Measurements from ENCODE around the gene CFAP410.
"Not testable (repeated sequence)": the region's sequence is repeated elsewhere in the genome, so short reads cannot be mapped to it uniquely, and the experiment has no call there.

CFAP410 gene

GRCh38 chr21:44296916-44297315 lies 42.3 kb downstream of the CFAP410 start:
- DNase-seq: no peak

DNA sequence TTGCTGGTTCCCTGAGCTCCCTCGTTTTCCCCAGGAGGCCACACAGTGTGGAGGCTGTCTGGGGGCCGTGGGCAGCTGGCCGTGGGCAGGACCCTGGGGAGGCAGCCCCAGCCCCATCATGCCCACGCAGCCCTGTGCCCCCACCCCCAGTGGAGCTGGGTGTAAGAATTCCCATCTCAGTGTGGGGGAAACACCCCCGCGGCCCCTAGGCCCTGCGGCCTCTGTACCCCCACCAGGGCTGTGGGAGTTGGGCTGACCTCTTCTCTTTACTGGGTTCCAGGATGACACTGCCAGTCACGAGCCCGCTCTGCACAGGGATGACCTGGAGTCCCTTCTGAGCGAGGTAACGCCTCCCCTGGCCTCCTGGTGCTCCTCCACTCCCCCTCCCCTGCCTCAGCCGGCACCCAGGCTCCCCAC lies 43.1 kb downstream of the CFAP410 start:
- no peak for DNase-seq

DNA sequence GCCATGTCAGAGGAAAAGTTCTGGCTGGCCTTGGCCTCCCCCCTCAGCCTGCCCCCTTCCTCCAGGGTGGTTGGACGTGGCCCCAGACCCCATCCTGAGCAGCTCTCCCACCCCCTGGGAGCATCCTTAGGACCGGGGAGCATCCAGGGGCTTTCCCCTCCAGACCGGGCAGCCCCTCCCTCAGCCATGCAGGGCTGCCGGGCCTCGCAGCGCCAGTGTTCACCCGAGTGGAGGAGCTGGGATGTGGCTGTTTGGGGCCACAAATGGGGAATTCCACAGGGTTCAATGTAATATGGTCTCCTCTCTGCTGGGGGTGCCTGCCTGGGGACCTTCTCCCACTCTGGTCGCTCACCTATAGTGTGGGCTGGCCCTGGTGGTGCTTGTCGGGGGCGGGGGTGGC lies 43.5 kb downstream of the CFAP410 start:
- no peak for DNase-seq

DNA sequence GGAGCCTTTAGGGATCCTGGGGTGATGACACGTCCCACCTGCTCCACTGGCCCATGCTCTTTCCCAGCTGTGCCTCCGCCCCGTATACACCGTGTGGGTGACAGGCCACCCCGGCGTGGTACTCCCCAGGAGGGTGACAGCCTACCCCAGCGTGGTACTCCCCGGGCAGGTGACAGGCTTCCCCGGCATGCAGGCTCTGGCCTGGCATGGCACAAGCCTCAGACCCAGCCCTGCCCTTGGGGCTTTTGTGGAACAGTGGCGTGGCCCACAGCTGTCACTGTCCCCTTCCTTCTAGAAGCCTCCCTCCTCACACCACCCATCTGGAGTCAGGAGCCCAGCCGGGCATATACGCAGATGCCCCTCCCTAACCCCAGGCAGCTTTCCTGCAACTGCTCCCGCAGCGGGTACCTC lies 44.0 kb downstream of the CFAP410 start:
- no peak for DNase-seq

DNA sequence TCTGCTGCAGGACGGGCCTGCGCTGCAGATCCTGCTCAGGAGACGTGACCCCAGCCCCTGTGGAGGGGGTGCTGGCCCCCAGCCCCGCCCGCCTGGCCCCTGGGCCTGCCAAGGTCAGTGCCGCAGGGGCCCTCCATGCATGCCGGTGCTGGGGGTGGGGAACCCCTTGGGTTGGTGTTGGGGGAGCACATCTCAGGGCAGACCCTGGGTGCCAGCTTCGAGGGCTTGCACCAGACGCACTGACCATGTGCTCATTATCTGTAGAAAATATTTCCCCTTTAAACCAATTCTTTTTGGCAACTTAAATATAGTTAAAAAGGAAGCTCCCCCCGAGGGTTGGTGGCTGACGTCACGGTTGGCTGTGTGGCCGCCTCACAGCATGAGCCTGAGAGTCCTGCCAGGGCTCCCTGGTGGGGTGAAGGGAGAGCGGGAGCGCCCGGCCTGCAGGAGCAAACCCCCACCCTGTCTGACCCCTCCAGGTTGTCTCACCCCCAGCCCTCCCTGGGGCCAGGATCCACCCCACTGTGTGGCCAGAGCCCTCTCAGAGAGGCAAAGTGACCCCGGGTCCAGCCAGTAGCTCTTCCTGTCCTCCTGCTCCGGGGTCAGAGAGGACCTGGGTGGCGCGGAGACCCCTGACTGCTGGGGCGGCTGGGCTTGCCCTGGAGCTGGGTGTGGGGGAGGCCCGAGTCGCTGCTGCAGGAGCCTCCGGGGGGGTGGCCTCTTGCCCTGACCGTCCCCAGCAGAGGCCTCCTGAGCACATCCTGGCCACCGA lies 44.6 kb downstream of the CFAP410 start:
- DNase-seq: no peak

GRCh38 chr21:44293551-44294231 lies 45.5 kb downstream of the CFAP410 start:
- DNase-seq: no peak

GRCh38 chr21:44292812-44293195 lies 46.4 kb downstream of the CFAP410 start:
- DNase-seq: no peak

DNA sequence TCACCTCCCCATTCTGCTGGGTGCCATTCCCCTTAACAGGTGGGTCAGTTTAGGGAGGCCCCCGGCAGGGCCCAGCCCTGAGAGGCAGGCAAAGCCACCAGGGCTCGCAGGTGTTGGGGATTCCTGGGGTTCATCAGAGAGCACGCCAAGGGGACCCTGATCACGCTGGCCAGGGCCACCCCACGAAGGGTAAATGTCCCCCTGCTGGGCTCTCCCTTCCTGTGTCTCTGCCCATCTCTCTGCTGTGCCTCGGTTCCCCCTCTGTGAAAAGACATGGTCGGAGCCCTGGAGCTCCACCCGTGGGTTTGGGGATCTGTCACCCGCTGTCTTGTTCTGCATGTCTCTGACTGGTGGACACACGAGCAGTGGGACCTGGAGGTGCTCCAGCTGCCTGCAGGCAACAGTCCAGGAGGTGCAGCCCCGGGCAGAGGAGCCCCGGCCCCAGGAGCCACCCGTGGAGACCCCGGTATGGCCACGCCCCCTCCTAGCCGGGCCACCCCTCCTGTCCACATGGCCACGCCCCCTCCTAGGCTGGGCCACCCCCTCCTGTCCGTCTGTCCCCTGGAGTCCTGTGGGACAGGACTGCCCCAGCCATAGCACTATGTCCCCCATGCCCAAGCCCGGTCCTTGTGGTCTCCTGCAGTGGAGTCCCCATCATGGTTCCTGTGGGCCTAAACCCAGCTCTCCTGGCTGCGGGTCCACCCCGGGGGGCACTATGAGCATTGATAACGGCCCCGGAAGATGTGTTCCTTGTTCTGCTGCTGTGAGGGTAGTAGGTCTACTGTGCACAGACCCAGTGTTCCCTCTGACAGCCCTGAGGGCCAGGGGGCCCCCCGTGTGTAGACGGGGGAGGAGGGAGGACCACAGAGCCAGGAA lies 47.0 kb downstream of the CFAP410 start:
- DNase-seq: no peak

- DNase-seq: no peak
These were observed 47.9 kb downstream of the CFAP410 start for GRCh38 chr21:44291078-44291935.

DNA sequence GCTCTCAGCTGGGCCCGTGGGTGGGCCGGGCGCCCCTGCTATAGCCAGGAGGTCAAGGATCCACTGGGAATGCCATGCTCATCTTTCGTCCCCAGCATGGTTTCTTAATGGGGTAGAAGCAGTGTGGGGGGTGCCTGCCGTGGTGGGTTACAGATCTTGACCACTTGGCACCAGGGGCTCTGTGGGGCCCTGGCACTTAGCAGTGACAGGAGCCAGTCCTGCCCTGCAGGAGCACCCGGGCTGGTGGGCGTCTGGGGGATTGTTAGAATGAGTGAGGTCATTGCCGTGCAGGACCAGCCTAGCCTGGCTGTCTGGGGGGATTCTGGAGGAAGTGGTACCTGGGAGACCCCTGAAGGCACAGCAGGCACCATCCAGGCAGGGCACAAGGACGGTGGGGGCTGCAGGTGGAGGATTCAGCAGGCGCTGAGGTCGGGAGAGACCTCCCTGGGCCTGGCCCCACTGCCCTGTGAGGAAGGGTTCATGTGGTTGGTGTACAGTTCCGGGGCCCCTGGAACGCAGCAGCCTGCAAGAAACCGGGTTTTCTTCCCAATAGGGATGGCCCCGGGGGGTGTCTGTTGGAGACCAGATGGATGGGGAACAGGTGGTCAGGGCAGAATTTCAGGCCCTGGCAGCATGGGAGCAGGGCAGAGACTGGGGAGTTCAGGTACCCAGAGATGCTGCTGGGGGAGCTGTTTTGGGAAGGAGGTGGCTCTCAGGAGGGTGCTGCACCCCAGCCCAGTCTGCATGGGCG lies 48.7 kb downstream of the CFAP410 start:
- DNase-seq: no peak

DNA sequence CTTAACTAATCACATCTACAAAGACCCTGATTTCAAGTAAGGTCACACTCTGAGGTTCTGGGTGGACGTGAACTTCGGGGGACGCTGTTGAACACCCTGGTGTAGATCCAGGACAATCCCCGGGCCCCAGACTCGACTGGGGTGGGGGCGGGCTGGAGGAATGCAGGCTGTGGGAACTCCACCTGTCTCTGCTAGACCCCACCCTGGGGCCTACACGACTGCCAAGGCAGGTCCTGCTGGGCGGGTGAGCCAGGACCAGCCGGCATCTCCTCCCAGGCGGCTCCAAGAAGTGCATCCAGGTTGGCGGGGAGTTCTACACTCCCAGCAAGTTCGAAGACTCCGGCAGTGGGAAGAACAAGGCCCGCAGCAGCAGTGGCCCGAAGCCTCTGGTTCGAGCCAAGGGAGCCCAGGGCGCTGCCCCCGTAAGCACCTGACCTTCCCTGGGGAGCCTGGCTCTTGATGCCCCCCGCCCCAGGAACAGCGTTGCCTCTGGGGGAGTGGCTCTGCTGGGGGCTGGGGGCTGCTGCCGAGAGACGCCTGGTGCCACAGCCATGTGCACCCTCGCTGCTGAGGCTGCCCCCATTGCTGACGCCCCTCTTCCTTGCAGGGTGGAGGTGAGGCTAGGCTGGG lies 49.7 kb downstream of the CFAP410 start:
- DNase-seq: no peak

DNA sequence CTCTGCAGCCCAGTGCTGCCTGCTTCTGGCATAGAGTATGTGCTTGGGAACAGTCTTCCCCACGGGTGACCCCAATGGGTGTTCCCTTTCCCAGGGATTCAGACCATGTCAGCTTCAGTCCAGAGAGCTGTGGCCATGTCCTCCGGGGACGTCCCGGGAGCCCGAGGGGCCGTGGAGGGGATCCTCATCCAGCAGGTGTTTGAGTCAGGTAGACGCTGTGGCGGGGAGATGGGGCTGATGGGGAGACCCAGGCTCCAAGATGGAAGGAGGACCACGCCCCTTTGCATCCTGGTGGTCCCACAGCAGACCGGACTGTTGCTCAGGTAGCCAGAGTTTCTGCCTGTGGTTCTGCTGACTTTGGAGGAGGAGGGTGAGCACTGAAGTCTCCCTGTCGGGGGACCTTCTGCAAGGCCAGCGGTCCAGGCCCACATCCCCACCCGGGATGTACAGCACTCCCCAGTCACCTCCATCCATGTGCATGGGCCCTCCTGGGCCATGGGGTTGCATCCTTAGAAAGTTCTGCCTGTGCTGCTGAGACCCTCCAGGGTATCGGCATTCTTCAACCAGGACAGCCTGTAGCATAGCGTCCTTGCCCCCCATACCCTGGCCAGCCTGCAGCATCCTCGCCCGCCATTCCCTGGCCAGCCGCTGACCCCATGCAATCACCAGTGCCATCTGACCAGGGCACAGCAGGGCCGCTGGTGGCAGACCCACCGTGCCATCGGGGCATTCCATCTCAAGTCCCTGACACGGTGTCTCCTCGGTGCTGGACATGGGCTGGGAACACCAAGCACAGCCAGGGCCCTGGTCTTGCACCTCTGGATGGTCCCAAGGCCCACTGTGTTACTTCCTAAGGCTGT lies 50.7 kb downstream of the CFAP410 start:
- no peak for DNase-seq

- no peak for DNase-seq
These were observed 52.2 kb downstream of the CFAP410 start for GRCh38 chr21:44286716-44287632.

DNA sequence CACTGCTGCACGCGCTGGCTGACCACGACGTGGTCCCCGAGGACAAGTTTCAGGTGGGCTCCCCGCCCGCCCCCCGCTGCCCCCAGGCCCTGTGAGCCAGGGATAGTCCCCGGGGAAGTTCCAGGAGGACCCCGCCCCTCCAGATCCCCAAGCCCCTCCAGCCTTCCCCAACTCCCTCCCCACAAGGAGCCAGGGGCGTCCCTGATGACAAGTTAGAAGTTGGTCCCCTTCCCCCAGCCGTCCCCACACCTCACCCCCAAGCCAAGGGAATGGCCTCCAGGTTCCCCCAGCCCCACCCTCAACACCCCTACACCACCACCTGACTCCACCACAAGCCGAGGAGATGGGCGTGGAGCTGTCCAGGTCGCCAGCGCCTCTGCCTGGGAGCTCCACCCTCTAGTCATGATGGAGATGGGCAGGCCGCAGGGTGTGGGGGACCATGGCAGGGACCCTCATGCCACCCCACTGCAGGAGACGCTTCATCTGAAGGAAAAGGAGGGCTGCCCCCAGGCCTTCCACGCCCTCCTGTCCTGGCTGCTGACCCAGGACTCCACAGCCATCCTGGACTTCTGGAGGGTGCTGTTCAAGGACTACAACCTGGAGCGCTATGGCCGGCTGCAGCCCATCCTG lies 53.0 kb downstream of the CFAP410 start:
- no peak for DNase-seq

DNA sequence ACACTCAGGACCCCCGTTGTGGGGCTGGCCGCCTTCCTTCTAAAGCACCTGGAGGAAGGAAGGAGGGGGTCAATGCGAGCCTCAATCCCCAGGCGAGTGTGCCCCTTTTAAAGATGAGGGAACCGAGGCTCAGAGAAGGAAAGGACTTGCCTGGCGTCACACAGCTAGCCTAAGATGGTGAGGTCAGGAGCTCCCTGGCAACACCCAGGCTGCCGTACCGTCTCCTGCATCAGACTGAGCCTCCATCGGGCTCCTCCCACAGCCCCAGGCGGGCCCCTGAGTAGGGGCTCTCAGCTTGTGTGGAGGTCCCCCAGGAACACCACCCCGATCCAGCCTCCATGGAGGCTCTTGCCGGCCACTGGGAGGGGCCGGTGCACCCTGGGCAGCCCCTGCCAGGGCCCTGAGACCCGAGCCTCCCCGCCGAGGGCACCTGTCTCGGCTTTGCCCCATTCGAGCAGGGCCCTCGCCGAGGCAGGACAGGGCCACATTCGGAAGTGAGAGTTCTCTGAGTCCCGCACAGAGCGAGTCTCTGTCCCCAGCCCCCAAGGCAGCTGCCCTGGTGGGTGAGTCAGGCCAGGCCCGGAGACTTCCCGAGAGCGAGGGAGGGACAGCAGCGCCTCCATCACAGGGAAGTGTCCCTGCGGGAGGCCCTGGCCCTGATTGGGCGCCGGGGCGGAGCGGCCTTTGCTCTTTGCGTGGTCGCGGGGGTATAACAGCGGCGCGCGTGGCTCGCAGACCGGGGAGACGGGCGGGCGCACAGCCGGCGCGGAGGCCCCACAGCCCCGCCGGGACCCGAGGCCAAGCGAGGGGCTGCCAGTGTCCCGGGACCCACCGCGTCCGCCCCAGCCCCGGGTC lies 53.8 kb downstream of the CFAP410 start, which contains the start of gene AIRE:
Gene AIRE, plus strand, starts transcription at position 739 of the 855 bp plus-strand sequence. CDS start 131 bp downstream, outside the sequence.
- DNase-seq: no peak

DNA sequence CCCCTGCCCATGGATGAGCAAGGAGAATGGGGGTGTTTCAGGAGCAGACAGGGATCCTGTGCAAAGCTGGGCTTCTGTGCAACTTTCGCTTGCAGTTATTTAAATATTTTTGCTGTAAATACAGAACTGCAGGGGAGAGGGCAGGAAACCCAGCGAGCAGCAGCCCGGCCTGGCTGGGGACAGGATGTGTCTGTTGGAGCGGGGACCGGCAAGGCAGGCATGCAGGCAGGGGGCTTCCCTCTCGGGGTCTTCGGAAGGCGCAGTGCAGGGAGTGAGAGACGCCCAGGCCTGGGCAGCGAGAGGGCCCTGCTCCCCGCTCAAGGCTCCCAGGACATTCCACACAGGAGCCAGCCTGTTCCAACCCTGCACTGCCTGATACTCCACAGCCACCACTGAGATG lies 55.2 kb downstream of the CFAP410 start:
- DNase-seq: no peak

DNA sequence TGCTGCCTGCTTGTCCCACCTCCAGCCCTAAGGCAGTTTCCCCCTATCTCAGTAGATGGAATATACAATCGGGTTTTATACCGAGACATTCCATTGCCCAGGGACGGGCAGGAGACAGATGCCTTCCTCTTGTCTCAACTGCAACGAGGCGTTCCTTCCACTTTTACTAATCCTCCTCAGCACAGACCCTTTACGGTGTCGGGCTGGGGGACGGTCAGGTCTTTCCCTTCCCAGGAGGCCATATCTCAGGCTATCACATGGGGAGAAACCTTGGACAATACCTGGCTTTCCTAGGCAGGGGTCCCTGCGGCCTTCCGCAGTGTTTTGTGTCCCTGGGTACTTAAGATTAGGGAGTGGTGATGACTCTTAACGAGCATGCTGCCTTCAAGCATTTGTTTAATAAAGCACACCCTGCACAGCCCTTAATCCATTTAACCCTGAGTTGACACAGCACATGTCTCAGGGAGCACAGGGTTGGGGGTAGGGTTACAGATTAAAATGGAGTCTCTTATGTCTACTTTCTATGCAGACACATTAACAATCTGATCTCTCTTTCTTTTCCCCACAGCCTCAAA lies 55.9 kb downstream of the CFAP410 start:
- not testable (repeated sequence) for DNase-seq
